ENCODE measurements around the gene DNAJB12. TPM values are rescaled to one million over a fixed set of nuclear protein-coding genes. Genes with fewer than 3 reads are reported as not detected.

Gene DNAJB12
- total RNA-seq, 1 experiment from 2014 or later: 25.8 TPM

DNA sequence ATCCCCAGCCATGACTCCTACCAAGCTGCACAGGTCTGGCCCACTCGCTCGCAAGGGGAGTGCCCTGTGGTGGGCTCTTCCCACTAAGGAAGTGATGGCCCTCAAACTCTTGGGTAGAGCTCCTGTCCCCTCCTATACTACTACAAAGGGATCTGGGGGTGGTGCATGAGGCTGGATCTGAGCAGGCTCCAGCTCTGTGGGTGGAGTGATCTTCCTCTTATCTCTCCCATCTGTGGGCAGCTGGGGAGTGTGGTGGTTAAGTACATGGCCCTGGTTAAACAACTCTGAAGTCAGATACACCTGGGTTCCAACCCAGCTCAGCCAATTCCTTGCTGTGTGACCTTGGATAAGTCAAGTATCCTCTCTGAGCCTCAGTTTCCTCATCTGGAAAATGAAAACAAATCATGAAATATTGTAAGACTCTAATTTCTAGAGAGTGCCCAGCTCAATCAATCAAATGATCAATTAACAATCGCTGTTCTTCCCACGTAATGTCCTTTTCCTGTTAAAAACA lies 63.6 kb downstream of the DNAJB12 start:
- H3K4me1 ChIP-seq (ENCODE audit: control insufficient read depth in 1 of 2, insufficient read depth in 2 of 2, low read length in 2 of 2): peaks cover 42 to 81% of the 10 kb centered on the region in 2 experiments
- TF ChIP-seq TCF7L2 (IDR thresholded peaks at IDR 0.05; ENCODE audit: borderline replicate concordance, extremely low read depth, insufficient read depth, insufficient read length): no peak
- TF ChIP-seq CBX3 (IDR thresholded peaks at IDR 0.05; ENCODE audit: low read depth): no peak
- TF ChIP-seq, protein P1, sequence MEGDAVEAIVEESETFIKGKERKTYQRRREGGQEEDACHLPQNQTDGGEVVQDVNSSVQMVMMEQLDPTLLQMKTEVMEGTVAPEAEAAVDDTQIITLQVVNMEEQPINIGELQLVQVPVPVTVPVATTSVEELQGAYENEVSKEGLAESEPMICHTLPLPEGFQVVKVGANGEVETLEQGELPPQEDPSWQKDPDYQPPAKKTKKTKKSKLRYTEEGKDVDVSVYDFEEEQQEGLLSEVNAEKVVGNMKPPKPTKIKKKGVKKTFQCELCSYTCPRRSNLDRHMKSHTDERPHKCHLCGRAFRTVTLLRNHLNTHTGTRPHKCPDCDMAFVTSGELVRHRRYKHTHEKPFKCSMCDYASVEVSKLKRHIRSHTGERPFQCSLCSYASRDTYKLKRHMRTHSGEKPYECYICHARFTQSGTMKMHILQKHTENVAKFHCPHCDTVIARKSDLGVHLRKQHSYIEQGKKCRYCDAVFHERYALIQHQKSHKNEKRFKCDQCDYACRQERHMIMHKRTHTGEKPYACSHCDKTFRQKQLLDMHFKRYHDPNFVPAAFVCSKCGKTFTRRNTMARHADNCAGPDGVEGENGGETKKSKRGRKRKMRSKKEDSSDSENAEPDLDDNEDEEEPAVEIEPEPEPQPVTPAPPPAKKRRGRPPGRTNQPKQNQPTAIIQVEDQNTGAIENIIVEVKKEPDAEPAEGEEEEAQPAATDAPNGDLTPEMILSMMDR (IDR thresholded peaks at IDR 0.05 in 2 of 3, conservative IDR thresholded peaks at IDR 0.05 in 1 of 3; ENCODE audit: borderline replicate concordance in 1 of 3, insufficient read depth in 1 of 3, low read depth in 2 of 3, low read length in 2 of 3): no peak
- TF ChIP-seq ZNF274 (IDR thresholded peaks at IDR 0.05; ENCODE audit: low read depth, low read length): no peak
- no peak for TF ChIP-seq RAD21 (IDR thresholded peaks at IDR 0.05; ENCODE audit: low read depth)
- TF ChIP-seq SRF (IDR thresholded peaks at IDR 0.05; ENCODE audit: low read depth): no peak
- TF ChIP-seq EGR1 (IDR thresholded peaks at IDR 0.05; ENCODE audit: low read depth): no peak
- TF ChIP-seq SP1 (IDR thresholded peaks at IDR 0.05; ENCODE audit: low read depth): no peak
- TF ChIP-seq, protein P2, sequence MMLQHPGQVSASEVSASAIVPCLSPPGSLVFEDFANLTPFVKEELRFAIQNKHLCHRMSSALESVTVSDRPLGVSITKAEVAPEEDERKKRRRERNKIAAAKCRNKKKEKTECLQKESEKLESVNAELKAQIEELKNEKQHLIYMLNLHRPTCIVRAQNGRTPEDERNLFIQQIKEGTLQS (IDR thresholded peaks at IDR 0.05): no peak
- no peak for TF ChIP-seq ZFX (IDR thresholded peaks at IDR 0.05)
- TF ChIP-seq ELF1 (IDR thresholded peaks at IDR 0.05; ENCODE audit: borderline replicate concordance, low read depth): no peak
- TF ChIP-seq CEBPB (IDR thresholded peaks at IDR 0.05; ENCODE audit: low read depth): no peak
- no peak for TF ChIP-seq SIN3A (IDR thresholded peaks at IDR 0.05; ENCODE audit: low read depth)
- TF ChIP-seq FOSL1 (IDR thresholded peaks at IDR 0.05; ENCODE audit: low read depth): no peak
- no peak for TF ChIP-seq EZH2 (IDR thresholded peaks at IDR 0.05)
- TF ChIP-seq YY1 (IDR thresholded peaks at IDR 0.05; ENCODE audit: extremely low read depth, insufficient replicate concordance, low read depth, low read length): no peak
- TF ChIP-seq POLR2AphosphoS5 (IDR thresholded peaks at IDR 0.05; ENCODE audit: low read depth, low read length): no peak
- no peaks in the 10 kb centered on the region for H3K27me3 ChIP-seq (ENCODE audit: insufficient read depth, low read length)
- RAD21 ChIA-PET (ENCODE audit: low non-redundant PET in 1 of 2, low total read pairs in 2 of 2, uncharacterized antibody in 2 of 2, unreplicated experiment in 2 of 2): interaction anchor here in 1 of 2 experiments (1.4 kb wide), 1 partner anchor 30 kb away, joined by 3 read pairs; no protein-coding TSS in a partner anchor
- no peaks in the 10 kb centered on the region for H4K20me1 ChIP-seq (ENCODE audit: insufficient read depth)
- H3K9me2 ChIP-seq (ENCODE audit: insufficient read depth): no peaks in the 10 kb centered on the region
- no peak overlapping the region for H2AFZ ChIP-seq (ENCODE audit: low read depth, low read length, poor library complexity, severe bottlenecking)
- H3K79me2 ChIP-seq (ENCODE audit: insufficient read depth, low read length): no peaks in the 10 kb centered on the region
- H3K4me3 ChIP-seq (replicated peaks in 1 of 2; ENCODE audit: low read depth in 1 of 2, low read length in 2 of 2): no peak overlapping the region
- CTCF ChIA-PET: interaction anchor here (0.8 to 1.1 kb wide), 4 partner anchors 13 to 41 kb away, joined by 3 to 4 read pairs (median 3); no protein-coding TSS in a partner anchor
- H3K4me2 ChIP-seq (ENCODE audit: low read length): peak overlapping the region; percentile 68
- DNase-seq (ENCODE audit: low read depth, low spot score): no peak
- no TSS peak for BruUV-seq (replicated peaks)
- H3K36me3 ChIP-seq (ENCODE audit: control insufficient read depth in 1 of 2, insufficient read depth in 2 of 2, low read length in 2 of 2): no peaks in the 10 kb centered on the region
- H3K27ac ChIP-seq (ENCODE audit: low read depth, low read length): peak overlapping the region; percentile 33; the same call in 1 of the 2 replicates
- ATAC-seq: 0 out of 2 replicates have a peak, but pooled peaks have one; percentile 17
- POLR2A ChIA-PET: interaction anchor here (1.3 to 15.0 kb wide), 7 partner anchors 11 to 38 kb away, joined by 3 to 371 read pairs (median 31); partner anchors contain the start of gene DDIT4
- intact Hi-C loops (cut with micrococcal nuclease): no loop called here
- H3K9me3 ChIP-seq (ENCODE audit: control insufficient read depth in 1 of 2, insufficient read depth in 1 of 2, low read depth in 1 of 2, low read length in 2 of 2): no peaks in the 10 kb centered on the region
- no peak overlapping the region for H3K9ac ChIP-seq (ENCODE audit: low read length)

All from HCT116 (cell line).